ENCODE results near the gene ZDHHC23.

ZDHHC23 gene

DNA sequence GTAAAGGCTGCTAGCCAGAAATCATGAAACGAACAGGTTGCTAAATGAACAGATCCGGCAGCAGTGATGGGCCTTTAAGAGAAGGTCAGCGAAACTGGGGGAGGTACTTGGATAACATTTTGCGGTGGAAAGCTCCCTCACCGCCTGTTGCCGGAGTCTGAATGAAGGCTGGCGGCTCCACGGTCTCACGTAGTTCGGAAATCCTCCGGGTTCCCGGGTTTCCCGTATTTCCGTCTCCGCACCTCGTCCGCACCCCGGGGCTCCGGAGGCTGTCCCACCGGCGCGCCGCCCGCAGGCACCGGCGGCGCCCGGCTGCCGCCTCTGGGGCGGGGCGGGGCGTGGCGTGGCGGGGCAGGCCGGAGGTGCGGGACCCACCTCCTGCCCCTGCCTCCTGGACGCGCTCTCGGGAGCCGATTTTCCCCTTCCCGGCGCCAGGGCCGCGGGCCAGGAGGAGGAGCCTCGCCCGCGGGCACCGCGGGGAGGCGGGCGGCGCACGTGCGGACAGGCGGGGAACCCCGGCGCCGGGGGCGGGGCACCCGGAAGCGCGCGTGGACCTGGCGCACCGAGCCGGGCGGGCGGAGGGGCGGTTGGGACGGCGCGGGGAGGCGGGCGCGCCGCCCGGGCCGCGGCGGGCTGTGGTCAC, at the start of gene ZDHHC23:
ZDHHC23 (plus strand) TSS at position 642 of the 643 bp plus-strand sequence. CDS start 790 bp downstream, outside the sequence.
- DNase-seq (ENCODE audit: low spot score): peak; percentile 27

DNA sequence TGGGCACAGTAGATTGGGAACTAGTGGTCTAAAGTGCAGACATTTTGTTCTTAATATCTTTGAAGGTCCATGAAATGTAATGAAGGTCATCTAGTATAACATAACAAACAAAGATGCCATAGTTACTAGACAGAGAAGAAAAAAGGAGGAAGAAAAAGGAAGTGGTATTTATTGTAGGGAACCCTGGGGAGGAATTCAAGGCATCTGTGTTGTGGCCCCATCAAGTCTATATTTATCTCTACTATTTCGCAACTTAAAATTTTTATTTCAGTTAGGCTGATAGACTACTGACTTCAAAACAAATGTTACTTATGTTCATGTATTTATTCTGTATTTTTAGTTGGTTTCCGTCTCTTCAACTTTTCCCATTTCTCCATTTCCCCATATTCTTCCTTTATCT, 48.9 kb upstream of the ZDHHC23 start:
- DNase-seq (ENCODE audit: low spot score): peak; percentile 13

GRCh38 chr3:113906568-113907140, 41.2 kb upstream of the ZDHHC23 start:
- DNase-seq (ENCODE audit: low spot score): no peak

- DNase-seq (ENCODE audit: low spot score): no peak
These were observed 39.7 kb upstream of the ZDHHC23 start for GRCh38 chr3:113908133-113908532.

GRCh38 chr3:113910966-113911365, 36.8 kb upstream of the ZDHHC23 start:
- DNase-seq (ENCODE audit: low spot score): no peak

GRCh38 chr3:113912552-113913236, 35.1 kb upstream of the ZDHHC23 start:
- peak; percentile 56 for DNase-seq (ENCODE audit: low spot score)

- DNase-seq (ENCODE audit: low spot score): no peak
These were observed 33.2 kb upstream of the ZDHHC23 start for GRCh38 chr3:113914646-113915045.

DNA sequence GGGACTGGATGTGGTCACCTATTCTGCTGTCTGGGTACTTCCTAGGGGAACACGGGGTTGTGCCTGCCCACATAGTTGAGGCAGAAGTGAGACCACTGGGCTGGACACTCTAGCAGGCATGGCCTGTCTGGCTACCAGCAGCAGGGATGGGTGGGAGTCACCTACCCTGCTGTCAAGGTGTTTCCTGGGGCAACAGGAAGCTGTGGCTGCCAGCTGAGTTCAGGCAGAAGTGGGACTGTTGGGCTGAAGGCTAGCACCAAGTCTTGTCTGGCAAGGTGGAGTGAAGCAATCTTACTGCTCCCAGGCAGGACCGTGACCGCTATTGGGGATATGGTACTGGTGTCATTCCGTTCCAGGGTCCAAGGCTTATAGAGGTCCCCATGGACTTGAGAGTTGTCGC, 20.3 kb upstream of the ZDHHC23 start:
- DNase-seq (ENCODE audit: low spot score): no peak

GRCh38 chr3:113946831-113947230, 982 bp upstream of the ZDHHC23 start:
- no peak for DNase-seq (ENCODE audit: low spot score)

DNA sequence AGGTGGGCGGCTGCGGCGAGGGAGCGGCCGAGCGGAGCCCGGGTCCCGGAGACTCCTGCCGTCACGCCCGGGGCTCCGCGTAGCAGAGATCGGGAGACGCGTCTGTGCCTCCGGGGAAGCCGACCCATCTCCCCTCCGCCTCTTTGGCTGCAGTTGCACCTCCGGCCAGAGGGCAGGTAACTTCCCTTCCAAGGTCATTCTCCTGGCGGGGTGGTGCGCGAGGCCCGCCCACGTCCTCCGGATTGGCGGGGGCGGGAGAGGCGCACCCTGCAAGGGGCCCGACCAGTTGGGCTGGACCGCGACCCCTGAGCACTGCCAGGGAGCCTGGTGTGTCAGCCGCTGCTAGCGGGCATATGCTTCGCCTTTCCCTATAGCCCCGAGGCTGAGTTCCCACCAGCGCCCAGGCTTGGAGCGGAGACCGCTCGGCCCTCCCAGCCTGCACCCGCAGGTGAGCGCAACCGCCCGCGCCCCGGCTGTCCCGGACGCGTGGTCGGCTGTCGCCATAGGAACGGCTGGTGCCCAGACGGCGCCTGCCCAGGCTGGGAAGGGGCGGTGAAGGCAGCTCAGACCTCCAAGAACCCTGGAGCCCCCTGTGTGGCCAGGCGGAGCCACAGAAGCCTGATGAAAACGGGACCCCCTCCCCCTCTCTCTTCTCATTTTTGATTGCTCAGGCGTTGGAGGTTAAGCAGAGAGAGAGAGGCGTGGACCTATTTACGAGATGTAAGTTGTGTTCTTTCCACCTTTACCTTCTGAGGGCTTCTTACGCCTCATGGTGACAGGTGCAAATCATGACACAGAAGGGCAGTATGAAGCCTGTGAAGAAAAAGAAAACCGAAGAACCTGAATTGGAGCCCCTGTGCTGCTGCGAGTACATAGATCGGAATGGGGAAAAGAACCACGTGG, 453 bp downstream of the ZDHHC23 start:
- no peak for DNase-seq (ENCODE audit: low spot score)

GRCh38 chr3:113952921-113953320, 5.1 kb downstream of the ZDHHC23 start:
- DNase-seq (ENCODE audit: low spot score): no peak

- DNase-seq (ENCODE audit: low spot score): no peak
These were observed 5.9 kb downstream of the ZDHHC23 start for GRCh38 chr3:113953677-113954076.

DNA sequence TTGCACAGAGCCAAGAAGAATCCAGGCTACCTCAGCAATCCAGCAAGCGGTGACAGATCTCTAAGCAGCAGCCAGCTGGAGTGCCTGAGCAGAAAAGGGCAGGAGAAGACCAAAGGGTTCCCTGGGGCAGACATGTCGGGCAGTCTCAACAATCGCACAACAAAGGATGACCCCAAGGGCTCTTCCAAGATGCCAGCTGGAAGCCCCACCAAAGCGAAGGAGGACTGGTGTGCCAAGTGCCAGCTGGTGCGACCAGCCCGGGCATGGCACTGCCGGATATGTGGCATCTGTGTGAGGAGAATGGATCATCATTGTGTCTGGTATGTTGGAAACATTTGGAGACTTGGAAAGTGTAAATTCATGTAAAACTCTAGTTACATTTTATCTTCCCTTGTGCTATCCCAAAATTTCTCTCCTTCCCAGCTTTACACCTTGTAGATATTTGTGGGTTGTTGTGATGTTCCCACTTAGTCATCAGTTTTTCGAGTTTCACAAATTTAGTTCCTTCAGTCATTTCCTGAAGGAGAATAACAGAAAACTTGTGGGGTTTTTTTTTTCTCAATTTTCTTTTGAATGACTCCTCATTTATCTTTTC, 6.4 kb downstream of the ZDHHC23 start:
- no peak for DNase-seq (ENCODE audit: low spot score)

DNA sequence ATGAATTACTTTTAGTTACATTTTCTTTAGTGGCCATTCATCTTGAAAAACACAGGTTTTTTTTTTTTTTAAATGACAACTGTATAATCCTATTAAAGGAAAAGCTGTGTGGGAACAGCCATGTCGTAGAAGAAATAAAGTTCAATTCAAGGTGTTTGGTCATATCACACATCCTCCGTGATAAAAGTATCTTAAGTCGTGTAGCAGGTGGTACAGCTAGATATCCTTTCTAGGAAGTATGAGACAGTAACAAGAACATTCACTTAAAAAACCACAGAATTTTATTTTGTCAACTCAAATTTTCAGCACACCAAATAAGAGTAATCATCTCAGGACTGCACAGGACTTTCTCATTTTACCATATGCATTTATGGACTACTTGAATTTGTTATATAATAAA, 16.1 kb downstream of the ZDHHC23 start:
- DNase-seq (ENCODE audit: low spot score): no peak

DNA sequence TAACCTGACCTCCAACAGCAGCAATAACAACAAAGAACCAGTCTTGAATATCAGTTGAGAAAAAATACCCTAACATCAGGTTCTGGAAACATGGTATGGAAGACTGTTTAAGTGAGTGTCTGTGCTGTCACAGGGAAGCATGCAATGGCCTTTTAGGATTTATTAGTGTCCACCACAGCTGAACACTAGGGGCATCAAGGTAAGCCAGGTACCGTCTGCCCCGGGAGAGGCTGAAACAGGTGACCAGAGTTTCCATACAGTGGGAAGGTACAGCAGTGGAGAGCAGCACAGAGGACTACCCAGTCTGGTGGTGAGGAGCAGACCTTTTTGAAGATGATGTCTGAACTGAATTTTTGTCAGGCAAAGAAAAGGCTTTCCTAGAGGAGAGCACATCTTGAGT, 18.4 kb downstream of the ZDHHC23 start:
- DNase-seq (ENCODE audit: low spot score): no peak

GRCh38 chr3:113968986-113969385, 21.2 kb downstream of the ZDHHC23 start:
- DNase-seq (ENCODE audit: low spot score): no peak

GRCh38 chr3:113977822-113978221, 30.0 kb downstream of the ZDHHC23 start:
- no peak for DNase-seq (ENCODE audit: low spot score)

DNA sequence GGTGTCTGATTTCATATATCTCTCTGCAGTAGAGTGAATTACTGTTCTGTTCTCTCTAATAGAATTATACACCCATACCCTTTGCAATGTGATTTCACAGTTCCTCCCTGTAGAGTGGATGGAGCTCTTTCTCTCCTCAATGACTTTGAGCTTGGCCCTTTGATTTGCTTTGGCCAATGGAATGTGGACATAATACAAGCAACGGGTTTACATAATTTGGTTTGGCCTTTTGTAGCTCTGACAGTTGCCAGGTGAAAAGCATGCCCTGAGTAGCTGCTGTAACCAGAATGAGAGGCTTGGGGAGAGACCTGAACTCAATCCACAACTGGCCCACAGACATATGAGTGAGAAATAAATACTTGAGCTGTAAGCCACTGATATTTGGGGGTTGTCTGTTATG, 32.1 kb downstream of the ZDHHC23 start:
- no peak for DNase-seq (ENCODE audit: low spot score)

DNA sequence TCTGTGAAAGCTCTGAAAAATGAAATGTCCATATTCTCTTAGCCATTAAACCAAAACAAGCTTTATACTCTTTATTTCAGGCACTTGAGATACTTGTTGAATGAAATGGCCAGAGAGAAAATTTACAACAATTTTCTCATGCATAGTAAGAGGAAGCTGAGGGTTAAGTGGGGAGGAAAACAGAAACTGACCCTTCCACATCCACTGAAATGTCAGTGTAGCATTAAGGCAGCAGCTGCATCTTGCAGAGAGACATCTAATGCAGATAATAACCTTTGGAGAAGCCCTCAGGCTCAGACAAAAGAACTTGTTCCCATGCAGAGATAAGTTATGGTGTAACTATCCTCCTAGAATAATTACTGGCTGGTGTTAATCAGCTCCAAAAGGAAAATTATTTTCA, 34.0 kb downstream of the ZDHHC23 start:
- no peak for DNase-seq (ENCODE audit: low spot score)

GRCh38 chr3:113983544-113983943, 35.7 kb downstream of the ZDHHC23 start:
- DNase-seq (ENCODE audit: low spot score): no peak

DNA sequence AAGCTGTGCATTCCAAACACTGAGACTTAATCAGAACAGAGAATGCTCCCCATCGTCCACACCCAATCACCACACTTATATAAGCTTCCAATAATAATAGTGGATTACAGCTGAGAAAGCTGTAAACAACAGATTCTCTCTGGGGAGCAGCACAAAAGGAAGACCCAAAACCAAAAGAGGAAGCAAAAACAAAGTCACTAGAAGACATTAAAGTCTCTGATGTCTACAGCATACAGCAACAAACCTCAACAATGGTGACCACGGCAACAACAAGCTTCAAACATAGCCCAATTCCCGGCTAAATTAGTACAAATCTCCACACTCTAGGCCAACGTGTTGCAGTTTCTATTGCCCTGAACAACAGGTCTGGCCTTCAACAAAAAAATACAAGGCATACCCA, 37.7 kb downstream of the ZDHHC23 start:
- no peak for DNase-seq (ENCODE audit: low spot score)

- DNase-seq (ENCODE audit: low spot score): no peak
These were observed 57.7 kb downstream of the ZDHHC23 start for GRCh38 chr3:114005481-114005880.

Measured in COLO829 (cell line).